AG10803 (cell line): ENCODE data around the gene TARS3.
"Not testable (repeated sequence)": the region's sequence is repeated elsewhere in the genome, so short reads cannot be mapped to it uniquely, and the experiment has no call there.

ENCODE experiments used
- DNase-seq: peaks from one replicate; pipeline ENCODE4 v3.0.0; 2010; ENCODE audit warnings: low read depth
- H3K4me3 ChIP-seq: 2 replicates; pipeline ENCODE4 v1.5.1; 2011; ENCODE audit warnings: mild to moderate bottlenecking, low read length, control low read depth
- CTCF ChIP-seq: conservative IDR thresholded peaks from 2 replicates; pipeline ENCODE4 v1.5.1; 2011; ENCODE audit warnings: mild to moderate bottlenecking, low read length, control low read depth, inconsistent platforms

Gene TARS3

GRCh38 chr15:101637516-101637915 lies 86.8 kb downstream of the TARS3 start:
- TF ChIP-seq CTCF = no peak
- no peak overlapping the region for H3K4me3 ChIP-seq
- DNase-seq = no peak

GRCh38 chr15:101637038-101637437 lies 87.2 kb downstream of the TARS3 start:
- TF ChIP-seq CTCF = no peak
- DNase-seq = no peak
- H3K4me3 ChIP-seq = no peak overlapping the region

- TF ChIP-seq CTCF = no peak
- H3K4me3 ChIP-seq = no peak overlapping the region
- DNase-seq = no peak
These were observed 88.1 kb downstream of the TARS3 start for GRCh38 chr15:101635944-101636727.

- TF ChIP-seq CTCF = no peak
- H3K4me3 ChIP-seq = no peak overlapping the region
- DNase-seq = no peak
These were observed 90.9 kb downstream of the TARS3 start for GRCh38 chr15:101633356-101633755.

GRCh38 chr15:101626729-101627128 lies 97.5 kb downstream of the TARS3 start:
- not testable (repeated sequence) for H3K4me3 ChIP-seq, DNase-seq

GRCh38 chr15:101625980-101626379 lies 98.3 kb downstream of the TARS3 start:
- no peak for DNase-seq
- no peak overlapping the region for H3K4me3 ChIP-seq
- no peak for TF ChIP-seq CTCF

GRCh38 chr15:101625184-101625583 lies 99.1 kb downstream of the TARS3 start:
- H3K4me3 ChIP-seq = no peak overlapping the region
- TF ChIP-seq CTCF = no peak
- no peak for DNase-seq
